ENCODE data around the gene ERC1.
"Not testable (repeated sequence)": the region's sequence is repeated elsewhere in the genome, so short reads cannot be mapped to it uniquely, and the experiment has no call there.

- TF ChIP-seq, protein P1, sequence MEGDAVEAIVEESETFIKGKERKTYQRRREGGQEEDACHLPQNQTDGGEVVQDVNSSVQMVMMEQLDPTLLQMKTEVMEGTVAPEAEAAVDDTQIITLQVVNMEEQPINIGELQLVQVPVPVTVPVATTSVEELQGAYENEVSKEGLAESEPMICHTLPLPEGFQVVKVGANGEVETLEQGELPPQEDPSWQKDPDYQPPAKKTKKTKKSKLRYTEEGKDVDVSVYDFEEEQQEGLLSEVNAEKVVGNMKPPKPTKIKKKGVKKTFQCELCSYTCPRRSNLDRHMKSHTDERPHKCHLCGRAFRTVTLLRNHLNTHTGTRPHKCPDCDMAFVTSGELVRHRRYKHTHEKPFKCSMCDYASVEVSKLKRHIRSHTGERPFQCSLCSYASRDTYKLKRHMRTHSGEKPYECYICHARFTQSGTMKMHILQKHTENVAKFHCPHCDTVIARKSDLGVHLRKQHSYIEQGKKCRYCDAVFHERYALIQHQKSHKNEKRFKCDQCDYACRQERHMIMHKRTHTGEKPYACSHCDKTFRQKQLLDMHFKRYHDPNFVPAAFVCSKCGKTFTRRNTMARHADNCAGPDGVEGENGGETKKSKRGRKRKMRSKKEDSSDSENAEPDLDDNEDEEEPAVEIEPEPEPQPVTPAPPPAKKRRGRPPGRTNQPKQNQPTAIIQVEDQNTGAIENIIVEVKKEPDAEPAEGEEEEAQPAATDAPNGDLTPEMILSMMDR (IDR thresholded peaks at IDR 0.05; ENCODE audit: extremely low read depth in 1 of 2, insufficient read depth in 1 of 2, low read depth in 1 of 2, low read length in 2 of 2) = not testable (repeated sequence)
- not testable (repeated sequence) for TF ChIP-seq JUN (IDR thresholded peaks at IDR 0.05; ENCODE audit: borderline replicate concordance, insufficient read depth, insufficient read length, low read depth); POLR2A (IDR thresholded peaks at IDR 0.05; ENCODE audit: low read depth, low read length); EZH2 (IDR thresholded peaks at IDR 0.05; ENCODE audit: borderline replicate concordance, low read depth, low read length, severe bottlenecking); FOS (IDR thresholded peaks at IDR 0.05; ENCODE audit: borderline replicate concordance, insufficient read depth, low read length); POLR2AphosphoS5 (IDR thresholded peaks at IDR 0.05; ENCODE audit: insufficient read depth, low read depth, low read length)
- TF ChIP-seq, protein P2, sequence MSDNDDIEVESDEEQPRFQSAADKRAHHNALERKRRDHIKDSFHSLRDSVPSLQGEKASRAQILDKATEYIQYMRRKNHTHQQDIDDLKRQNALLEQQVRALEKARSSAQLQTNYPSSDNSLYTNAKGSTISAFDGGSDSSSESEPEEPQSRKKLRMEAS (IDR thresholded peaks at IDR 0.05; ENCODE audit: insufficient read depth, insufficient read length) = not testable (repeated sequence)
Observed at GRCh38 chr12:999736-1000135, 8.7 kb downstream of the ERC1 start.
